H54 (cell line): ENCODE measurements around the gene PRKCZ.

Source experiments
- DNase-seq: peaks from one replicate; pipeline ENCODE4 v3.0.0; 2011; ENCODE audit warnings: low spot score, mixed read lengths; ENCODE audit not compliant: insufficient read length
- FAIRE-seq: peaks from 3 replicates; lab custom pipeline; 2011; peaks lifted over from hg19 to GRCh38; lab: Jason Lieb, UNC
- POLR2A ChIP-seq: IDR thresholded peaks from 2 replicates; pipeline ENCODE4 v1.6.1; 2011; ENCODE audit warnings: low read depth, mild to moderate bottlenecking, low read length

Gene PRKCZ

DNA sequence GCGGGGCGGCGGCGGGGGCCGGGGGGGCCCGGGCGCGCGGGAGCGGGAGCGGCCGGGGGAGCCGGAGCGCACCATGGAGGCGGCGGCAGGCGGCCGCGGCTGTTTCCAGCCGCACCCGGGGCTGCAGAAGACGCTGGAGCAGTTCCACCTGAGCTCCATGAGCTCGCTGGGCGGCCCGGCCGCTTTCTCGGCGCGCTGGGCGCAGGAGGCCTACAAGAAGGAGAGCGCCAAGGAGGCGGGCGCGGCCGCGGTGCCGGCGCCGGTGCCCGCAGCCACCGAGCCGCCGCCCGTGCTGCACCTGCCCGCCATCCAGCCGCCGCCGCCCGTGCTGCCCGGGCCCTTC is 178.5 kb downstream of the PRKCZ start:
- no peak for TF ChIP-seq POLR2A
- FAIRE-seq (no peak), DNase-seq (no peak)

DNA sequence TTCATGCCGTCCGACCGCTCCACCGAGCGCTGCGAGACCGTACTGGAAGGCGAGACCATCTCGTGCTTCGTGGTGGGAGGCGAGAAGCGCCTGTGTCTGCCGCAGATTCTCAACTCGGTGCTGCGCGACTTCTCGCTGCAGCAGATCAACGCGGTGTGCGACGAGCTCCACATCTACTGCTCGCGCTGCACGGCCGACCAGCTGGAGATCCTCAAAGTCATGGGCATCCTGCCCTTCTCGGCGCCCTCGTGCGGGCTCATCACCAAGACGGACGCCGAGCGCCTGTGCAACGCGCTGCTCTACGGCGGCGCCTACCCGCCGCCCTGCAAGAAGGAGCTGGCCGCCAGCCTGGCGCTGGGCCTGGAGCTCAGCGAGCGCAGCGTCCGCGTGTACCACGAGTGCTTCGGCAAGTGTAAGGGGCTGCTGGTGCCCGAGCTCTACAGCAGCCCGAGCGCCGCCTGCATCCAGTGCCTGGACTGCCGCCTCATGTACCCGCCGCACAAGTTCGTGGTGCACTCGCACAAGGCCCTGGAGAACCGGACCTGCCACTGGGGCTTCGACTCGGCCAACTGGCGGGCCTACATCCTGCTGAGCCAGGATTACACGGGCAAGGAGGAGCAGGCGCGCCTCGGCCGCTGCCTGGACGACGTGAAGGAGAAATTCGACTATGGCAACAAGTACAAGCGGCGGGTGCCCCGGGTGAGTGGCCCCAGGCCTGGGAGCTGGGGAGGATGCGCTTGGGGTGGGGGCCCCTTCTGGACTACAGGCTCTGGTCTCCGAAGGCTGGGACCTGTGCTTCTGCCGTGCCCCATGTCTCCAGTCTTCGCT is 179.0 kb downstream of the PRKCZ start:
- no peak for DNase-seq
- TF ChIP-seq POLR2A: no peak
- FAIRE-seq: no peak

DNA sequence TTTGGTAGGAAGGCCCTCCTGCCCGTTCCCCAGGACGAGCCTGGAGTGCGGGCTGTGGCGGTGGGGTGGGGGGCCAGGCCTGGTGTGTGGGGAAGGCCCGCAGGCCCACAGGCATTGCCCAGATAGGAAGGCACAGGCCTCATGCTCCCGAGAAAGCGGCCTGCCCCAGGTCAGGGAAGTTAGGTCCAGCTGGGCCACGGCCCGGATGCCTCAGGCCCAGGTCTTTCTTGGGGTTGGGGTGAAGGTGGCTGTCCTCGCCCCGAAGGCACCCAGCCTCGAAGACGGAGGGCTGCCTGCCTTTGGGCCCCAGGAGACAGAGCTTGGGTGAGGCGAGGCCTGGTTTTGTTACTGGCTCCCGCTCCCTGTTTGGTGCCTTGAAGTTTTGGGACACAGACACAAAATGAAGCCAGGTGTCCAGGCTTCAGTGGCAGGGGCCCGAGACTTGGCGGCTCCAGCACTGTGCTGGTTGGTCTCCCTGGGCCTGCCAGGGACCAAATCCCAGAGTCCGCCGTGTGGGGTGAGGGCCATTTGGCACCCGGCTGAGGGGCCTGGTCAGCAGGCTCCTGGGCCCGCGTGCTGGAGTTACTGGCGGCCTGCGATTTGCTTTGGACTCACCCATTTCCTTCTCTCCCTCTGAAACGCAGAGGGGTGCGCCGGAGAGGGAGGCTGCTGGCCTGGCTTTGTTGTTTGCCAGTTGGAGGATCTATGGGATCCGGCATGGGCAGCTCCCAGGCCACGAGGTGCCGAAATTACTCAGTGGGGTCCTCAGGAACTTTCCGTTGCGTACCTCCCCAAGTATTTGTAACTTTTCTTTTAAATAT is 179.9 kb downstream of the PRKCZ start:
- no peak for TF ChIP-seq POLR2A
- DNase-seq (no peak), FAIRE-seq (no peak)

DNA sequence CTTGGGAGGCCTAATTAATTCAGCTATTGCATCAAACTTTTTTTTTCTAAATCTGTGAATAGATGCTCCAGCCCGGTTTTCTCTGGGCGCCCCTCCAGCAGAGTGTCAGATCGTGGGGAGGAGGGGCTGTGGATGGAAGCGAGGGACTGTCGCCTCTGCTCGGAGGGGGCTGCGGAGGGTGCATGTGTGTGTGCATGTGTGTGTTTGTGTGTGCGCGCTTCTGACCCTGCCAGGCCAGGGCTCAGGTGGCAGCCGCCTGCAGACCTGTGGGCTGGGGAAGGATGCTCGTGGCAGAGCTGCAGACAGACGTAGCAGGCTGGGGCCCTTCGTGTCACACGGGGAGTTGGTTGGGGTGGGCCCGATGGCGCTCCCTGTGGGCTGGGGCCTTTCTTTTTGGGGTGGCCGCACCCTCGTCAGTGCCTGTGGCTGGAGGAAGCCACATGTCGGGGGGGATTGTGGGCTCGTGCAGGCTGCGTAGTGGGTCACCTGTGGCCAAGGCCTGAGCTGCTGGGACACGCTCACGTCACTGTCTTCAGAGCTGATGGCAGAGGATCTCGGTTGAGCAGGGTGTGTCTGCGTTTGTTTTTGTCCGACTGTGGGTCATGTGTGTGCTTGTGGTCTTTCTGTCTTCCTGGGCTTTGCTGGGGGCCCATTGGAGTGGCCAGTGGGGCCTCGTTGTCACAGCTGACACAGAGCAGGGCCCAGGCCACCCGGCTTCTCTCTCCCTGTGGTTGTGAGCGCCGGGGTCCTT is 180.7 kb downstream of the PRKCZ start:
- DNase-seq (no peak), FAIRE-seq (no peak)
- no peak for TF ChIP-seq POLR2A

DNA sequence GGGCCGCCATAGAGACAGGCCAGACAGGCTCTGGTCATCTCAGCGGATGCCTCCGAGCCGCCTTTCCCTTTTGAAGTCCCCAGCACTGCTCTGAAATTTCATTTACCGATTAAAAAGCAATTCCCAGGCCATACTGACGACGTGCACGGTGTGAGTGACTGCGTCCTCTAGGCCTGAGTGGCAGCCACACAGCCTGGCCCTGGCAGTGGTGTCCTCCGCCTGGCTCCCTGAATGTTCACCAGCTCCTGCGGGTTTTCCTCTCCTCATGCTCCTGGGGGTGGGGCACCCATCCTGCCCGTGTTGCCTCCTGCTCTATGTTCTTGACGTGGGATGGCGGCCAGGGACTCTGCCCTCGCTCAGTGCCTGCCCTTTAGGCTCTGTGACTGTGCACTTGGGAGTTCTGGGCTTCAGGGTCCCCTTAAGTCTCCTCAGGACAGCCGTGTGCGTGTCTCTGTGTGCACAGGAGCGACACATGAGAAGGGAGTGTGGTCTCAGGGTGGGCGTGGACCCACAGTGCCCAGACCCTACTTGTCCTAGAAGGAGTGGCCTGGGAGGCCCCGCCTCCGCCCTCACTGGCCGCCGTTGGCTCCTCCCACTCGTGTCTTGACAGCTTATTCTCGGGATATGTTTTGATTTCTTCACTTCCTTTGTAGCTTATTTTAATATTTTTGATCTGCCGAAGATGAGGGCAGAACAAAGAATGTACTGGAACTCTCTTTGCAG is 181.5 kb downstream of the PRKCZ start:
- DNase-seq (no peak), FAIRE-seq (no peak)
- no peak for TF ChIP-seq POLR2A

DNA sequence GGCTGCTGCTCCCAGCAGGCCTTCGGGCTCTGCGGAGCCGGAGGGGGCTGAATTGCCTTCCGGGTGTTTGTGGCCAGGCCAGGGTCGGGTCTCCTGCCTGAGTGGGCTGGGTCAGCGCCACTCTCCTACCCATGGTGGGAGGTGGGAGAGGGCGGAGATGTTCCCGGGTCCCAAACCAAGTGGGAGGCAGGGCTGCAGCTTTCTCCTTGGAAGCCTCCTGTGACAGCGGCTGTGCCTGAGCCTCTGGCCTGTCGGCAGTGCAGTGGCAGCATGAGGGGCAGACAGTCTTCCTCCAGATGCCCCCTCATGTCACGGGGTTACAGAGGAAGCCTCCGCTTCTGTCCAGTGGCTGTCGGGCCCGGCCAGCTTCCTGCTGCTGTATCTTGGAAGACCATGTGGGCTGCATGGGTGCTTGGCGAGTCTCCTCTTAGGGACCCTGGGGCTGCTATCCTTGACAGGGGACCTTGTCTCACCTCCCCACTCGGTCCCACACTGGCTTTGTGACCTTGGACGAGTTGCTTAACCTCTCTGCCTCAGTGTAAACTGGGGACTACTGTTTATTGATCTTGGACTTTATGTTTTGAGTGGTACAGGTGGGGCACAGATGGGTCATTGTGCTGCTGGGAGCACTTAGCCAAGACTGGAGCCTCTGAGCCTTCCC is 182.2 kb downstream of the PRKCZ start:
- no peak for DNase-seq
- TF ChIP-seq POLR2A: no peak
- FAIRE-seq: no peak

DNA sequence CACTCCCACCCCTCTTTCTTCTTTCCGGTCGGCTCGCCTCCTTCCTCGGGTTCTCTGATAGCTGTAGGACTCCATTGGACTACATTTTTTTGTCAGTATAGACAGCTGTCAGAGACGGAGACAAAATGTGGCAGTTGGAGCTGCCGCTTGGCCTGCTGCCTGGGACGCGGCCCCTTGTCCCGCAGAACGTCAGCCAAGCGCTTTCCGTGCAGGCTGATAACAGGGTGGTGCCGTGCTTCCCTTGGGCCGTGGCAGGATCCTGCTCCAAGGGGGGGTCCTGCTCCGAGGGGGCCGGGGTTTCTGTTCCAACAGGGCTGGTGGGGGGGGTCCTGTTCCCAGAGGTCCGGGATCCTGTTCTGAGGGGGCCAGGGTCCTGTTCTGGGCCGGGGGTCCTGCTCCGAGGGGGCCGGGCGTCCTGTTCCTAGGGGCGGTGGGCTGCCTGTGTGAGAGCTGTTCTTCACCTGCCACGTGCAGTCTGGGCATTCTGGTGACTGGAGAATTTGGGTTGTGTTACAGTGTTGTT is 182.8 kb downstream of the PRKCZ start:
- DNase-seq: no peak
- no peak for FAIRE-seq
- no peak for TF ChIP-seq POLR2A

DNA sequence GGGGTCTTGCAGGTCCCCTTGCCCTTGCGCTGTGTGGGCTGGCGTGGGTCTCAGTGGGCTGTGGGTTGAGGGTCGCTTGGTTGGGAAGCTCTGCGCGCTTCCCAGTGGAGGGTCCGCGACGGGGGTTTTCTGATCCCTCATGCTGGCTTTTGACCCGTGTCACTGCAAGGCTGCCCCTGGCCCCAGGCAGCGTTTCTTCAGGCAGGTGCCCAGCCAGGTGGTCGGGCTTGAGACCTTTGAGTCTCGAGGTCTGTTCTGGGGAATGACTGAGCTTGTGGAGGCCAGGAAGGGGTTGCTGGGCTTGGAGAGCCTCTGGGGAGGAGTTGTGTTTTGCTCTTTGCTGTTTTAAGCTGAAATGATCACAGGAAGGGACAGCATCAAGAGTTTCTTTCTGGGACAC is 183.3 kb downstream of the PRKCZ start:
- TF ChIP-seq POLR2A: no peak
- DNase-seq (no peak), FAIRE-seq (no peak)

DNA sequence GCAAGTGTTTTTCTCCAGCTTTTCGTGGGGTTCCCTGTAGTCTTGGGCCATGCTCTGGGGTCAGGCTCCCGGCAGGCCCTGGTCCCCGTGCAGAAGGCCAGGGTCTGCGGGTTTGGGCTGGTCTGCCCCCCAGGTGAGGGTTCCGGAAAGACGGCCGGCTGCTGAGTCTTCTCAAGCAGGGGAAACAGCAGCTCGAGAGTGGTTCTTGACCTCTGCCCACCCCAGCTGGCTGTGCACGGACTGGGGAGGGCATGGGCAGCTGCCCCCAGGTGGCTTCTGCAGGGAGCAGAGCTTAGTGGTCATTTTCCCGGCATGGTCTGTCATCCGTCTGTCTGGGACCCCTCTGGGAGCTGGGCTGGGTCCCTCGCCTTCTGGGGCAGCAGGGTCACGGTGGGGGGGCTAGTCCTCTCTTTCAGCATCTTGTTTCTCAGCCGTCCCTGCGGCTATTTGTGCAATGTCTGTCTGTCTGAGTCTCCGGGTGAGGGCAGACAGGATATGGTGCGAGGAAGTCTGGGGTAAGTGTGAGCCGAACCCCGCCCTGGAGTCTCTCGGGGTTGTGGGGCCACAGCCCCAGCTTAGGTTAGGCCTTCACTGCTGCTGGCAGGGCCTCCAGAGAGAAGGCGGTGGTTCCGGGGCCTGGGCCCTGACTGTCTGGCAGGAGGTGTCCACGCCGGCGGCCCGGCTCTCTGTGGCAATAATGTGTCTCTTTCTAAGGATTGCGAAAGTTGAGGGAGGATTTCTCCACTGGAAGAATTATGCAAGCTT is 184.0 kb downstream of the PRKCZ start:
- DNase-seq (peak; percentile 46), FAIRE-seq (no peak)
- TF ChIP-seq POLR2A: no peak

DNA sequence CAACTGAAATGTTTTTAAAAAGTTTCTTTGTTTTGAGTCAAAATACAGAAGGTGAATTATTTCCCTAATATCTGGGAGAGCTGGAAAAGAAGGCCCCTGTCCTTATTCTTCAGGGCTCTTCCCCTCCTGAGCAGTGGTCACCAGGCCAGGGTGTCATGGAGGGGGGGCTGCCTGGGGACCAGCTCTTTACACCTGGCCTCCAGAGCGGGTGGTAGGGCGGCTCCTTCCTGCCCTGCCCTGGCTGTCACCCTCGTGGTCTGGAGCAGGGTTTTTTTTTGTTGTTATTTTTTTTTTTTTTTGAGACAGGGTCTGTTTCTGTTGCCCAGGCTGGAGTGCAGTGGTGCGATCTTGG is 184.5 kb downstream of the PRKCZ start:
- FAIRE-seq (no peak), DNase-seq (no peak)
- TF ChIP-seq POLR2A: no peak
